Astrocyte of the spinal cord (primary cell): ENCODE measurements around the gene ATP2B1.

Experiments
- DNase-seq: peaks from one replicate; pipeline ENCODE4 v3.0.0; 2011; ENCODE audit warnings: low read depth, low spot score
- H3K4me3 ChIP-seq: 2 replicates; pipeline ENCODE4 v1.5.1; 2011; ENCODE audit warnings: low read depth, mild to moderate bottlenecking, low read length, moderate library complexity
- in situ Hi-C: cut with HindIII; loops from 2 replicates; pipeline ENCODE4 v1.10.0; 2017; ENCODE audit warnings: low sequenced_read_pairs
- TF ChIP-seq, protein P1 (sequence below): IDR thresholded peaks from 2 replicates; pipeline ENCODE4 v1.5.1; 2012; ENCODE audit warnings: low read depth, mild to moderate bottlenecking, low read length, inconsistent platforms

ATP2B1 gene

DNA sequence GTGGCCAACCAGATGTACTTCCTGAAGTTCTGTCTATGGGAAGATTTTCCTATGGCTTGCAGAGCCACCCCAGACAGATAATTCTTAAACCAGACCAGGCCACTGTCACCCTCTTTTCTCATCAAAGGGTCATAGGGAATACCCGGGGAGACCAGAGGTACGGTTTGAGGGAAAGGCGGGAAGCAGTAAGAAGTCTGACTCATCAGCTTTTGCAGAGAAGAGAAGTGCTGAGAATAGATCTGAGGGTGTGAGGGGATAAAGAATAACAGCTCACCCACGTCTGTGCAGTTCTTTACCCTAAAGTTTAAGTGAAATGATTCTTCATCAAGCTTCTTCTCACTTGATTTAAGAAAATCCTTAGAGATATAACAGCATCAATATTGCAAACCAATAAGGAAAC, 161.5 kb downstream of the ATP2B1 start:
- in situ Hi-C loops: no loop called here
- no peak for DNase-seq
- TF ChIP-seq, protein P1, sequence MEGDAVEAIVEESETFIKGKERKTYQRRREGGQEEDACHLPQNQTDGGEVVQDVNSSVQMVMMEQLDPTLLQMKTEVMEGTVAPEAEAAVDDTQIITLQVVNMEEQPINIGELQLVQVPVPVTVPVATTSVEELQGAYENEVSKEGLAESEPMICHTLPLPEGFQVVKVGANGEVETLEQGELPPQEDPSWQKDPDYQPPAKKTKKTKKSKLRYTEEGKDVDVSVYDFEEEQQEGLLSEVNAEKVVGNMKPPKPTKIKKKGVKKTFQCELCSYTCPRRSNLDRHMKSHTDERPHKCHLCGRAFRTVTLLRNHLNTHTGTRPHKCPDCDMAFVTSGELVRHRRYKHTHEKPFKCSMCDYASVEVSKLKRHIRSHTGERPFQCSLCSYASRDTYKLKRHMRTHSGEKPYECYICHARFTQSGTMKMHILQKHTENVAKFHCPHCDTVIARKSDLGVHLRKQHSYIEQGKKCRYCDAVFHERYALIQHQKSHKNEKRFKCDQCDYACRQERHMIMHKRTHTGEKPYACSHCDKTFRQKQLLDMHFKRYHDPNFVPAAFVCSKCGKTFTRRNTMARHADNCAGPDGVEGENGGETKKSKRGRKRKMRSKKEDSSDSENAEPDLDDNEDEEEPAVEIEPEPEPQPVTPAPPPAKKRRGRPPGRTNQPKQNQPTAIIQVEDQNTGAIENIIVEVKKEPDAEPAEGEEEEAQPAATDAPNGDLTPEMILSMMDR: no peak
- H3K4me3 ChIP-seq: no peak overlapping the region

DNA sequence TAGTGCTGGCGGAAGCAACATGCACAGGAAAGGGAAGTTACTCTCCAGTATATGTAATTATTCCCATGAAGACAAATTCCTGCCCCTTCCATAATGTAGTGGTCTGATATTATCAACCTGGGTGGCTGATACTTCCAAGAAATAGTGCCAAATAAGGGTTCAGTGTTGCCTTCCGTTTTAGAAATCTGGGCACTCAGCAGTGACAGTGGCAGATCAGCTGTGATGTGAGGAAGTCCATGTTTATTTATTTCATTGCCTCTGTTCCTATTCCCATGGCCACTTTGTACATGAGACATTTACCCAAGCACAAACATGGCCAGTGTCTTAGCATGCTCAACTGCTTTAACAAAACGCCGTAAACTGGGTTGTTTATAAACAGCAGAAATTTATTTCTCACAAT, 162.5 kb downstream of the ATP2B1 start:
- DNase-seq: no peak
- in situ Hi-C loops: no loop called here
- no peak overlapping the region for H3K4me3 ChIP-seq
- TF ChIP-seq, protein P1: no peak

DNA sequence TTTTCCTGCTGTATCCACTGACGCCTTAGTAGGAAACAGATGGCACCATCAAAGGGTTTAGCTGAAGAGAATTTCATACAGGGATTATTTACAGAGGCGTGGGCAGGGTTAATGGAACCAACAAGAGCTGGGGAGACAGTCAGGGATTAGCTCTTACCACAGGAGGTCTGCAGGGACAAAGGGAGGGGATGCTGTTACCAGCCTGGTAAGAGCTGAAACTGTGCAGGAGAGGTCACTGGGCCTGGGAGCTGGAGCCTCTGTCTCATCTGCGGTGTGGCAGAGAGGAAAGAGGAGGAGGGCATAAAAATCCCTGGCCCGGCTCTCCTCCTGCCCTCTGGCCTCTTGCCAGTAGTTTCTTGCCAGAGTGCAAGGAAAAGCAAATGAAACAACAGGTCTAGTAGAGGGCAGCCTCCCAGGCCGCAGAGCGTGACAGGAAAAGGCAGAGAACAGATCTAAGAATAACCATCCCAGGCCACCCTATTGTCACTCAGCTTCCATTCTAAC, 163.9 kb downstream of the ATP2B1 start:
- in situ Hi-C loops: no loop called here
- TF ChIP-seq, protein P1: no peak
- DNase-seq: peak; percentile 54
- no peak overlapping the region for H3K4me3 ChIP-seq

DNA sequence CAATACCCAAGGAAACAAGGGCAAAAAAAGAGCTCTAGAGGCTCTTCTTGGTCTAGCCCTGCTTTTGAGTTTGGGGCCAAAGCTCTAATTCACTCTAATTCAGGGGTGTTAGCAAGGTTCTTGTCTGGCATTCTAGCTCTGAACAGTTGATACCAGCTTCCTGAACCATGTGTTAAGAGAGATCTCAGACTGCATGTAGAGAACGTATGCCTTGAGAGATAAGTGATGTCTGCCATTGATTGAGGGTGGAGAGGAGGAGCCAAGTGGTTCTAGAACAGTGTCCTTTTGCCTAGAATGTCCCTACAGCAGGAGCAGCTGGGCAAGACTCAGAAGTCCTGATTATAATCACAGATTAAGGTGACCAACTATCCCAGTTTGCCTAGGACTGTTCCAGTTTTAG, 164.6 kb downstream of the ATP2B1 start:
- in situ Hi-C loops: no loop called here
- TF ChIP-seq, protein P1: no peak
- no peak overlapping the region for H3K4me3 ChIP-seq
- no peak for DNase-seq

DNA sequence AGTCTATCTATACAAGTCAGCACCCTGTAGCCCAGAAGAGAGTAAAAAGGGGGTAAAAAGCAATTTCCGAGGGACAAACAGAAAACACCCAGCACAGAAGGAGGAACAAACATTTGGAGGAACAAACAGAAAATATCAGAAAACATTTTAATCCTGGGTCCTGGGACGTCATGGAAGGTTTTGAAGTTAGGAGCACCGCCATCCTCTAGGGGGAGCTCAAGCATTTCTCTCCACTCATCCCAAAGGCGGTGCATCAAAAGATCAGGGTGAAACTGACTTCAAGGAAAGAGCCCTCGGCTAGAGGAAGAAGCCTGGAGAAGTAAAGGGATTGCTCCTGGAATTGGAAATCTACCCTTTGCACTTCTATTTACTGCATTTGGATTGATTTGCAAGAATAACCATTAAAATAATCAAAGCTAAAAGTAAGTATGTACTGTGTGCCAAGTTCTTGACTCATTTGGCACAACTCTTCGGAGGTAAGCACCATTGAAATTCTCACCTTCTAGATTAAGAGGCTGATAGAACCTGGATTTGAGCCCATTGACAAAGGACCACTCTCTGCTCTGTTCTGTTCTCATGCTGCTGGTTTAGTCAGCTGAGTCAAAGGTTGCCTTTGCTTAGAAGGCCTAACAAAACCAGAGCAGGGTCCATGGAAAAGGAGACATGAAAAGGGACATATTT, 165.6 kb downstream of the ATP2B1 start:
- DNase-seq: peak; percentile 84
- TF ChIP-seq, protein P1: peak; percentile 85
- in situ Hi-C loops: no loop called here
- H3K4me3 ChIP-seq: no peak overlapping the region

DNA sequence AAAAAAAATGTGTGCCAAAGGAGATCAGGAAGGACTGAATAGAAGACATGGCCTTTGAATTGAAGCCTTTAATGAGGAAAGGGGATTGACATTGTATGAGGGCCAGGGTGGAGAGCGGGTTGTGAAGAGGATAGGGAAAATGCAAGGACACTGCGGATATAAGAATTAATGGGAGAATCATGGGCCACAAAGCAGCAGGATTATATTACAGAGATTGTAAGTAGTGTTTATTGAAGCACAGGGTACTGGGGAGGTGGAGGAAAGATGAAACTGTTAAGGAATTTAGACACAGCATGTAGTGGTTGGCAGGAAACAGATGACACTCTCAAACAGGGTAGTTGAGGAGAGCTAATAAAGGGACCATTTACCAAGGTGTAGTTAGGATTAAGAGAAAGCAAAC, 166.4 kb downstream of the ATP2B1 start:
- in situ Hi-C loops: no loop called here
- no peak overlapping the region for H3K4me3 ChIP-seq
- DNase-seq: no peak
- TF ChIP-seq, protein P1: no peak

DNA sequence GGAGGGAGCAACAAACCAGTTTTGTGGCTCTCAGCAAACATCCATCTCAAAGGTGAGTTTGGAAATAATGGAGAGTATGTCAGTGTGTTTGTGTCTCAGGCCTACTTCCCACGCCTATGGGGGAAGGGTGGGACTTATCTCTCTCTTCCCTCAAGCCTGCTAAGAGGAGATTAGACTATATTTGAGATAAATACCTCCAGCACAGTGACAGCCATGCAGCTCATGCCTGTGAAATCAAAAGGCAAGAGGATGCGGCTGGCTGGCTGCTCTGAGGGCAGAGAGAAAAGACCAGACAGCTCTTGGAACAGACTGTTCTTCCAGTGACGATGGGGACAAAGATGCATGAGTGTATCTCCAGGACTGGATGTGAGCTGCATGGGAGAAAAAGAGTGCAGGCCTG, 168.1 kb downstream of the ATP2B1 start:
- no peak overlapping the region for H3K4me3 ChIP-seq
- TF ChIP-seq, protein P1: no peak
- in situ Hi-C loops: no loop called here
- no peak for DNase-seq
